K562 (cell line): ENCODE measurements around the gene CARMIL1. TPM values are rescaled to one million over a fixed set of nuclear protein-coding genes. Genes with fewer than 3 reads are reported as not detected.

Experiments used
- ATAC-seq: fragments of 200-7000 bp; cut with Tn5 transposase; 3 replicates; pipeline ENCODE4 v1.9.1; 2020; ENCODE audit warnings: moderate library complexity
- BruUV-seq: library from RNA; stranded (reverse); fragments of 400-500 nt; replicated peaks from 2 replicates; lab custom pipeline; 2021; lab: Mats Ljungman, UMichigan
- CTCF ChIA-PET: fragments of 300-600 bp; formaldehyde crosslinking; extraction: SDS; loops from one replicate; lab custom pipeline; 2021; ENCODE audit warnings: low intra/inter-chr PET ratio; lab: Yijun Ruan, JAX
- POLR2A ChIA-PET: fragments of 300-600, 350-650 bp; sonication (Branson Sonifier 250); formaldehyde crosslinking; extraction: SDS; loops from one replicate; lab custom pipeline; 2021; ENCODE audit warnings: antibody characterized with exemption, inconsistent platforms; lab: Yijun Ruan, JAX
- DNase-seq, 4 experiments: peaks; one replicate each; pipeline versions ENCODE4 v3.0.0 to v3.0.0-alpha.2; 2011 to 2018; ENCODE audit warnings: low spot score in 3 of 4, mixed read lengths in 3 of 4; ENCODE audit errors: extremely low read depth in 1 of 4
- FAIRE-seq: peaks from 2 replicates; lab custom pipeline; 2011; peaks lifted over from hg19 to GRCh38; lab: Jason Lieb, UNC
- H2AFZ ChIP-seq: 2 replicates; pipeline ENCODE4 v1.6.0; 2011; ENCODE audit warnings: low read depth, low read length, control low read depth, inconsistent platforms
- H3K27ac ChIP-seq: fragments of 200-600 bp; 3 replicates; pipeline ENCODE4 v1.8.0; 2011; ENCODE audit warnings: low read depth, mild to moderate bottlenecking, control low read depth, inconsistent platforms, low read length, moderate library complexity, mixed read lengths; ENCODE audit errors: extremely low read depth
- H3K27me3 ChIP-seq, 2 experiments: fragments of 300-600 bp in 1 of 2; 2 replicates in 1 of 2; 3 replicates in 1 of 2; pipeline versions ENCODE4 v1.6.0 to v1.8.0; 2011; ENCODE audit warnings: inconsistent platforms in 2 of 2, low read length in 2 of 2, mild to moderate bottlenecking in 1 of 2, mixed read lengths in 1 of 2, moderate library complexity in 1 of 2; ENCODE audit not compliant: control insufficient read depth in 2 of 2, insufficient read depth in 2 of 2
- H3K36me3 ChIP-seq: fragments of 300-600 bp; 3 replicates; pipeline ENCODE4 v1.8.0; 2011; ENCODE audit warnings: mild to moderate bottlenecking, low read length, inconsistent platforms; ENCODE audit not compliant: control insufficient read depth, insufficient read depth
- H3K4me1 ChIP-seq, 2 experiments: fragments of 200-600 bp in 1 of 2; replicated peaks in 1 of 2; 2 replicates in 1 of 2; 3 replicates in 1 of 2; pipeline versions ENCODE4 v1.5.1 to v1.8.0; 2011; ENCODE audit warnings: inconsistent platforms in 2 of 2, low read length in 2 of 2, mild to moderate bottlenecking in 1 of 2, mixed read lengths in 1 of 2, moderate library complexity in 1 of 2; ENCODE audit not compliant: control insufficient read depth in 2 of 2, insufficient read depth in 2 of 2
- H3K4me2 ChIP-seq: 2 replicates; pipeline ENCODE4 v1.6.1; 2011; ENCODE audit warnings: low read length, control low read depth, inconsistent platforms, mixed read lengths; ENCODE audit not compliant: insufficient read depth
- H3K4me3 ChIP-seq: fragments of 200-600 bp; sonication (generic), shearing (Covaris generic); 2 replicates; pipeline ENCODE4 v1.5.1; 2016; ENCODE audit warnings: control low read depth, inconsistent platforms
- H3K79me2 ChIP-seq: fragments of 200-600 bp; 3 replicates; pipeline ENCODE4 v1.8.0; 2011; ENCODE audit warnings: low read length, inconsistent platforms; ENCODE audit not compliant: control insufficient read depth, insufficient read depth
- H3K9ac ChIP-seq, 2 experiments: 2 replicates each; pipeline versions ENCODE4 v1.6.0 to v1.6.1; 2011; ENCODE audit warnings: low read depth in 2 of 2, low read length in 2 of 2, control low read depth in 1 of 2, inconsistent platforms in 1 of 2, mild to moderate bottlenecking in 1 of 2, mixed read lengths in 1 of 2; ENCODE audit not compliant: insufficient read depth in 1 of 2
- H3K9me1 ChIP-seq: one replicate; pipeline ENCODE4 v1.6.0; 2011; ENCODE audit warnings: inconsistent platforms, mild to moderate bottlenecking, low read length, moderate library complexity; ENCODE audit not compliant: control insufficient read depth, insufficient read depth
- H3K9me3 ChIP-seq: replicated peaks from 2 replicates; pipeline ENCODE4 v1.5.1; 2011; ENCODE audit warnings: low read depth, low read length, inconsistent platforms; ENCODE audit not compliant: control insufficient read depth, insufficient read depth
- H4K20me1 ChIP-seq: replicated peaks from 2 replicates; pipeline ENCODE4 v1.6.1; 2011; ENCODE audit warnings: low read length, inconsistent platforms, mixed read lengths; ENCODE audit not compliant: control insufficient read depth, insufficient read depth
- DACH1 ChIP-seq: fragments of 450-650 bp; IDR thresholded peaks from 2 replicates; pipeline ENCODE4 v1.6.1; 2018; ENCODE audit not compliant: partially characterized antibody
- FOXP4 ChIP-seq: sonication (generic); formaldehyde crosslinking; IDR thresholded peaks from 2 replicates; pipeline ENCODE4 v1.8.0; 2022; ENCODE audit warnings: mild to moderate bottlenecking, missing genetic modification reagents, borderline replicate concordance
- KDM1A ChIP-seq, 2 experiments: fragments of 450-650 bp; IDR thresholded peaks; 2 replicates each; pipeline ENCODE4 v1.6.1; 2016; ENCODE audit warnings: mild to moderate bottlenecking in 2 of 2
- KLF13 ChIP-seq: fragments of 450-650 bp; IDR thresholded peaks from 2 replicates; pipeline ENCODE4 v1.6.1; 2016; ENCODE audit warnings: missing genetic modification characterization, low read depth, mild to moderate bottlenecking, missing compliant biosample characterization, moderate library complexity, borderline replicate concordance
- MEIS2 ChIP-seq: fragments of 450-650 bp; IDR thresholded peaks from 2 replicates; pipeline ENCODE4 v1.6.1; 2014; ENCODE audit warnings: mild to moderate bottlenecking; ENCODE audit not compliant: partially characterized antibody
- RBM25 ChIP-seq: fragments of 200-400 bp; formaldehyde crosslinking; IDR thresholded peaks from 2 replicates; pipeline ENCODE4 v1.6.1; 2018; ENCODE audit warnings: low read length, low read depth, moderate library complexity; ENCODE audit not compliant: severe bottlenecking
- TCF7 ChIP-seq: sonication (generic); IDR thresholded peaks from 2 replicates; pipeline ENCODE4 v1.6.1; 2016; ENCODE audit warnings: antibody characterized with exemption, borderline replicate concordance
- TSHZ1 ChIP-seq: fragments of 250-450 bp; sonication (Bioruptor Pico); IDR thresholded peaks from 2 replicates; pipeline ENCODE4 v1.4.0; 2020; ENCODE audit warnings: mild to moderate bottlenecking, moderate library complexity
- ZBTB7A ChIP-seq: IDR thresholded peaks from 2 replicates; pipeline ENCODE4 v1.6.1; 2011; ENCODE audit warnings: low read depth, mild to moderate bottlenecking, low read length, moderate library complexity, borderline replicate concordance; ENCODE audit not compliant: control insufficient read depth
- ZC3H4 ChIP-seq: sonication (generic); formaldehyde crosslinking; IDR thresholded peaks from 2 replicates; pipeline ENCODE4 v1.9.0; 2021; ENCODE audit warnings: missing genetic modification reagents, borderline replicate concordance
- ZKSCAN3 ChIP-seq: fragments of 250-450 bp; sonication (Bioruptor Pico); IDR thresholded peaks from 2 replicates; pipeline ENCODE4 v1.4.0; 2020
- ZNF239 ChIP-seq: fragments of 250-450 bp; sonication (Bioruptor Pico); IDR thresholded peaks from 2 replicates; pipeline ENCODE4 v1.4.0; 2020; ENCODE audit warnings: mild to moderate bottlenecking
- ZNF274 ChIP-seq: IDR thresholded peaks from 2 replicates; pipeline ENCODE4 v1.6.1; 2011; ENCODE audit warnings: low read depth, mild to moderate bottlenecking, low read length, moderate library complexity, borderline replicate concordance
- ZNF3 ChIP-seq: fragments of 250-450 bp; sonication (Bioruptor Pico); IDR thresholded peaks from 2 replicates; pipeline ENCODE4 v1.5.0; 2021; ENCODE audit warnings: mild to moderate bottlenecking, moderate library complexity
- ZNF41 ChIP-seq: fragments of 250-450 bp; sonication (Bioruptor Pico); conservative IDR thresholded peaks from 2 replicates; pipeline ENCODE4 v1.4.0; 2020; ENCODE audit warnings: mild to moderate bottlenecking
- ZNF696 ChIP-seq: fragments of 250-450 bp; sonication (Bioruptor Pico); conservative IDR thresholded peaks from 2 replicates; pipeline ENCODE4 v1.4.0; 2020; ENCODE audit warnings: mild to moderate bottlenecking, moderate library complexity
- ZNF717 ChIP-seq: fragments of 250-450 bp; sonication (Bioruptor Pico); IDR thresholded peaks from 2 replicates; pipeline ENCODE4 v1.5.0; 2021
- WGBS: fragments of 100-300 bp; shearing (Covaris generic); methylation state at CpG from one replicate; pipeline ENCODE4 v1.1.6; 2016; ENCODE audit warnings: low coverage, mixed read lengths; ENCODE audit not compliant: insufficient coverage; ENCODE audit errors: missing lambda C conversion rate; 5-methylcytosine and 5-hydroxymethylcytosine counted together
- in situ Hi-C: fragments of 300-500 bp; cut with MboI; formaldehyde crosslinking; loops from 4 replicates; pipeline ENCODE4 v1.15.0; 2018; ENCODE audit warnings: inconsistent platforms, mixed read lengths
- intact Hi-C: fragments of 100-400 bp; cut with micrococcal nuclease; formaldehyde crosslinking; loops from 2 replicates; pipeline ENCODE4 v1.14.2; 2022
- polyA plus RNA-seq, 8 experiments: library from polyadenylated mRNA; depleted of rRNA in 4 of 8; stranded (reverse) in 5 of 8; unstranded in 3 of 8; fragments of >200 nt; fragmentation: Nextera tagmentation in 2 of 8; fragmentation: Illumina TruSeq in 1 of 8; extraction: Ambion mirVana in 2 of 8; extraction: Trizol in 1 of 8; gene quantifications; 2 replicates each; pipeline versions ENCODE4 v1.2.1 to v1.2.3, GENCODE V29; 2011 to 2014; ENCODE audit warnings: inconsistent platforms in 1 of 8, missing spikeins in 1 of 8
- total RNA-seq, 7 experiments: library from RNA; depleted of rRNA in 6 of 7; stranded (reverse); fragments of >200 nt in 6 of 7; fragmentation: Illumina TruSeq in 2 of 7; extraction: Trizol in 2 of 7; gene quantifications; 2 replicates each; pipeline versions ENCODE4 v1.2.1 to v1.2.3, GENCODE V29; 2011 to 2021; ENCODE audit warnings: low replicate concordance in 1 of 7

CARMIL1 gene
- total and polyA plus RNA-seq, 9 of the 15 experiments (the other 6 are each of a cell fraction or from before 2014, with no cell fraction given) = 0.04 to 0.32 (median 0.10) TPM; not detected in 1

- no peak for TF ChIP-seq ZC3H4 (CRISPR knock-in tag)
- TF ChIP-seq TSHZ1 = no peak
- TF ChIP-seq, all 486 proteins: peak for 0
Measured at GRCh38 chr6:25462235-25462897, 183.2 kb downstream of the CARMIL1 start (continued).

- FAIRE-seq (no peak), ATAC-seq (no peak), DNase-seq (no peak)
- intact Hi-C loops (no loop called here), in situ Hi-C loops (no loop called here)
- Histone ChIP-seq H3K36me3 (no peaks in the 10 kb centered on the region), H3K9me3 (no peaks in the 10 kb centered on the region), H4K20me1 (no peaks in the 10 kb centered on the region), H3K79me2 (no peaks in the 10 kb centered on the region), H3K9ac (no peak overlapping the region), H2AFZ (no peak overlapping the region), H3K4me2 (no peak overlapping the region), H3K9me1 (no peaks in the 10 kb centered on the region), H3K4me1 (no peaks in the 10 kb centered on the region), H3K27me3 (no peaks in the 10 kb centered on the region; a peak in 1 of 5 replicates), H3K27ac (no peak overlapping the region), H3K4me3 (no peak overlapping the region)
- ChIA-PET CTCF (no interaction called here), POLR2A (interaction anchor here (0.6 kb wide), 1 partner anchor 481 kb away, joined by 4 read pairs; no protein-coding TSS in a partner anchor)
- WGBS = 0% methylated on average over 4 of the region's 4 CpGs
- no TSS peak for BruUV-seq
- no peak for TF ChIP-seq ZNF239 (CRISPR knock-in tag)
- TF ChIP-seq ZNF3 (CRISPR knock-in tag) = no peak
- TF ChIP-seq ZKSCAN3 (CRISPR knock-in tag) = no peak
- TF ChIP-seq ZNF41 (CRISPR knock-in tag) = no peak
- TF ChIP-seq DACH1 = no peak
- no peak for TF ChIP-seq KLF13 (tag)
- TF ChIP-seq KDM1A (IDR thresholded peaks at IDR 0.05) = no peak
- no peak for TF ChIP-seq MEIS2
- TF ChIP-seq ZNF696 (CRISPR knock-in tag) = no peak
- no peak for TF ChIP-seq ZNF274
- TF ChIP-seq FOXP4 (CRISPR knock-in tag) = no peak
- no peak for TF ChIP-seq ZBTB7A
- TF ChIP-seq TCF7 = no peak
- TF ChIP-seq RBM25 = no peak
- no peak for TF ChIP-seq ZNF717
Measured at GRCh38 chr6:25463441-25463840, 184.3 kb downstream of the CARMIL1 start.
